Measurements from ENCODE around the gene AKAP1.

AKAP1 gene

DNA sequence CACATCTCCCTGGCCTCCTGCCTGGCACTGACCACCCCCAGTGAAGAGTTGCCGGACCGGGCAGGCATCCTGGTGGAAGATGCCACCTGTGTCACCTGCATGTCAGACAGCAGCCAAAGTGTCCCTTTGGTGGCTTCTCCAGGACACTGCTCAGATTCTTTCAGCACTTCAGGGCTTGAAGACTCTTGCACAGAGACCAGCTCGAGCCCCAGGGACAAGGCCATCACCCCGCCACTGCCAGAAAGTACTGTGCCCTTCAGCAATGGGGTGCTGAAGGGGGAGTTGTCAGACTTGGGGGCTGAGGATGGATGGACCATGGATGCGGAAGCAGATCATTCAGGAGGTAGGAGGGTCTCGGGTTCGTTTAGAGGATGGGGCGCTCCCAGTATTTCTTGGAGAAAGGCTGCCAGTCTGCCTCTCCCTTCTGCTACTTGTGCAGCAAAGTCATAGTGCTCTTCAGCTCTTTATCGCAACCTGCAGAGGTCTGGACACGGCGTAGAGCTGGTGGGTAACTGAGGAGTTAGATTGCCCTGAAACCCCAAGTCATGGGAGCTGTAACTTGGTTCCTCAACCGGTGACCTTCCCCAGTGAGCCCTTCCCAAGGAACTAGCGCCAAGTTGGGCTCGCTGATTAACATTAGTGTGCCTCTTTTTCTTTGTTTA, 21.9 kb downstream of the AKAP1 start:
- Mint-ChIP-seq H3K4me1 (peaks cover 2% of the 10 kb centered on the region), H3K4me3 (no peak overlapping the region), H3K27ac (no peak overlapping the region), H3K9me3 (no peaks in the 10 kb centered on the region), H3K36me3 (ENCODE audit: low read depth) (peaks cover 9% of the 10 kb centered on the region), H3K27me3 (no peaks in the 10 kb centered on the region)
- DNase-seq (no peak), ATAC-seq (no peak)

- no peak overlapping the region for H3K27ac Mint-ChIP-seq
- no peaks in the 10 kb centered on the region for H3K27me3 Mint-ChIP-seq
- peaks cover 13% of the 10 kb centered on the region for H3K36me3 Mint-ChIP-seq (ENCODE audit: low read depth)
These were observed 22.6 kb downstream of the AKAP1 start for GRCh38 chr17:57107498-57108101.

DNA sequence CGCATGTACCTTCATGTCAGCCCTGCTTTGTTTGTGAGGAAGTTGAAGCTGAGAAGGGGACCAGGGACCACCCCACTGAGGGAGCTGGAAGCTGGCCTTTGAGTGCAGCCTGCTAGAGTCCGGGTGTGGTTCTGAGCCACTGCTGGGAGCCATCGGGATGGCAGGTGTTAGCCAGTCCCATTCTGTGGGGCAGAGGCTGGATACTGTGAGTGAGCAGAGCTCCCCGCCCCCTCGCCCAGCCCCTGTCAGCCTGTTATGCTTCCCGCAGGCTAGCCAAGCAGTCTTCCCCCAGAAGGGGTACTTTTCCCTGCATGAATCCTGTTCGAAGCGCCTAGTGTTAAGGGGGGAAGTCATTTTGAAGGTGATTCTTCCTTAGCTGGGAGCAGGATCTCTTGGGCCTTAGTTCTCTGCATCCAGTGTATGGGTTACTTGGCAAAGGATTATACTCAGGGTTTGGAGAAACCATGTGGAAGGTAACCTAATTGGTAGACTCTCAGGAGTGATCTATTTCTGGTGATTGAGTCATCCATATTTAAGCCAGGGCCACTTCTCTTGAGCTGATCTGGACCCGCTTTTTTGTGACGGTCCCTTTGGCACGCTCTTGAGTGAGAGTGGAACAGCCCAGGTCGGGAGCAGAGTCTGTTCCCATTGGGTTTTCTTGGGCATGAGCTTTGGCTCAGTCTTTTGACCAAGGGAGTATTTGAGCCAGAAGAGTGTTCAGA, 23.8 kb downstream of the AKAP1 start:
- Mint-ChIP-seq H3K4me3 (no peak overlapping the region), H3K27me3 (no peaks in the 10 kb centered on the region), H3K4me1 (no peaks in the 10 kb centered on the region), H3K36me3 (ENCODE audit: low read depth) (peaks cover 13% of the 10 kb centered on the region), H3K9me3 (no peaks in the 10 kb centered on the region), H3K27ac (no peak overlapping the region)
- DNase-seq (no peak), ATAC-seq (no peak)

More at GRCh38 chr17:57107498-57108101, 22.6 kb downstream of the AKAP1 start:
- DNase-seq (no peak), ATAC-seq (no peak)
- Mint-ChIP-seq H3K4me1 (no peaks in the 10 kb centered on the region), H3K9me3 (no peaks in the 10 kb centered on the region), H3K4me3 (no peak overlapping the region)

GRCh38 chr17:57109393-57110151, 24.5 kb downstream of the AKAP1 start:
- Mint-ChIP-seq H3K27ac (no peak overlapping the region), H3K36me3 (ENCODE audit: low read depth) (peaks cover 19% of the 10 kb centered on the region), H3K9me3 (no peaks in the 10 kb centered on the region), H3K4me3 (no peak overlapping the region), H3K27me3 (no peaks in the 10 kb centered on the region), H3K4me1 (no peaks in the 10 kb centered on the region)
- no peak for DNase-seq
- no peak for ATAC-seq

DNA sequence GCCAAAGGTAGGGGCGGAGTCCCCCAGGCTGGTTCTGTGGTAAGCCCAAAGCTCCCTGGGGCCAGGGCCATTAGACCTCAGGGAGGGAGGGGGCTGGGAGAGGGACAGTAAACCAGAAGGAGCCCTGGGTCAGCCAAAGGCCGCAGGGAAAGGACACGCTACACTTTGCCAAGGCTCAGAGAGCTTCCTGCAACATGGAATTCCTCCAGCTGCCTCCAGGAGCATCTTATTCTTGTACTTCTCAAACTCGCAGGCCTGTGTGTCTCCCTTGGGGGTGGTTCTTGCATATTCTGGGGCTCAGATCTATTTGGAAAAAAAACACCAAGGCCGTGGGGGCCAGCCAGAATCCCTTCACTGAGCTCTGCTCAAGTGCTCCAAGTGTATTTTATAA, 25.1 kb downstream of the AKAP1 start:
- Mint-ChIP-seq H3K36me3 (ENCODE audit: low read depth) (peaks cover 21% of the 10 kb centered on the region), H3K27ac (no peak overlapping the region), H3K4me1 (no peaks in the 10 kb centered on the region), H3K4me3 (no peak overlapping the region), H3K27me3 (no peaks in the 10 kb centered on the region), H3K9me3 (no peaks in the 10 kb centered on the region)
- ATAC-seq (no peak), DNase-seq (no peak)

- no peak overlapping the region for H3K4me3 Mint-ChIP-seq
- H3K27ac Mint-ChIP-seq, result no peak overlapping the region
- H3K36me3 Mint-ChIP-seq (ENCODE audit: low read depth), result peaks cover 22% of the 10 kb centered on the region
- no peaks in the 10 kb centered on the region for H3K9me3 Mint-ChIP-seq
- H3K4me1 Mint-ChIP-seq, result no peaks in the 10 kb centered on the region
- no peak for ATAC-seq
- DNase-seq, result no peak
- no peaks in the 10 kb centered on the region for H3K27me3 Mint-ChIP-seq
These were observed 25.7 kb downstream of the AKAP1 start for GRCh38 chr17:57110579-57111325.

DNA sequence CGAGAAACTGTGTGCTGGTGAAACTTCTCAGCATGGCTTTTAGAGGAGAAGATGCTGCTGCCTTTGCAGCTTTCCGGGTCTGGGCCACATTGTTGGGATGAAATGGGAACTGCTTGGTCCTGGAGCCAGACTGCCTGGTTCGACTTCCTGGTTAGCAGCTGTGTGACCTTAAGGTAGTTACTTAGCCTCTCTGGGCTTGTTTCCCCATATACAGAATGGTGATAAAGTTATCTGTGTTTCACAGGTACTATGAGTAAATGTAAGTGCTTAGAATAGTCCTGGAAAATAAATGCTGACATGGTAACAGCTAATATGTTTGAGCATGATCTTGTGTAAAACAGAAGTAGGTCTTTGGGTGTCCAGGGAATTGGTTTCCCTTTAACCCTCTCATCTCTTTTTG, 26.3 kb downstream of the AKAP1 start:
- no peaks in the 10 kb centered on the region for H3K27me3 Mint-ChIP-seq
- H3K4me1 Mint-ChIP-seq, result no peaks in the 10 kb centered on the region
- peaks cover 25% of the 10 kb centered on the region for H3K36me3 Mint-ChIP-seq (ENCODE audit: low read depth)
- no peak overlapping the region for H3K4me3 Mint-ChIP-seq
- no peaks in the 10 kb centered on the region for H3K9me3 Mint-ChIP-seq
- ATAC-seq (no peak), DNase-seq (no peak)
- H3K27ac Mint-ChIP-seq, result no peak overlapping the region

GRCh38 chr17:57113011-57113410, 28.0 kb downstream of the AKAP1 start:
- no peaks in the 10 kb centered on the region for H3K27me3 Mint-ChIP-seq
- ATAC-seq, result no peak
- no peaks in the 10 kb centered on the region for H3K4me1 Mint-ChIP-seq

GRCh38 chr17:57113656-57114055, 28.6 kb downstream of the AKAP1 start:
- Mint-ChIP-seq H3K9me3 (no peaks in the 10 kb centered on the region), H3K27ac (no peak overlapping the region), H3K36me3 (ENCODE audit: low read depth) (peaks cover 37% of the 10 kb centered on the region), H3K27me3 (no peaks in the 10 kb centered on the region), H3K4me1 (no peaks in the 10 kb centered on the region), H3K4me3 (no peak overlapping the region)
- DNase-seq (no peak), ATAC-seq (no peak)

More at GRCh38 chr17:57113011-57113410, 28.0 kb downstream of the AKAP1 start:
- Mint-ChIP-seq H3K4me3 (no peak overlapping the region), H3K36me3 (ENCODE audit: low read depth) (peaks cover 33% of the 10 kb centered on the region), H3K9me3 (no peaks in the 10 kb centered on the region), H3K27ac (no peak overlapping the region)
- no peak for DNase-seq

- DNase-seq (peak; percentile 72), ATAC-seq (no peak)
- Mint-ChIP-seq H3K36me3 (ENCODE audit: low read depth) (peaks cover 42% of the 10 kb centered on the region), H3K4me1 (no peaks in the 10 kb centered on the region), H3K27me3 (no peaks in the 10 kb centered on the region), H3K9me3 (no peaks in the 10 kb centered on the region), H3K4me3 (no peak overlapping the region), H3K27ac (no peak overlapping the region)
These were observed 29.1 kb downstream of the AKAP1 start for GRCh38 chr17:57114085-57114673.

DNA sequence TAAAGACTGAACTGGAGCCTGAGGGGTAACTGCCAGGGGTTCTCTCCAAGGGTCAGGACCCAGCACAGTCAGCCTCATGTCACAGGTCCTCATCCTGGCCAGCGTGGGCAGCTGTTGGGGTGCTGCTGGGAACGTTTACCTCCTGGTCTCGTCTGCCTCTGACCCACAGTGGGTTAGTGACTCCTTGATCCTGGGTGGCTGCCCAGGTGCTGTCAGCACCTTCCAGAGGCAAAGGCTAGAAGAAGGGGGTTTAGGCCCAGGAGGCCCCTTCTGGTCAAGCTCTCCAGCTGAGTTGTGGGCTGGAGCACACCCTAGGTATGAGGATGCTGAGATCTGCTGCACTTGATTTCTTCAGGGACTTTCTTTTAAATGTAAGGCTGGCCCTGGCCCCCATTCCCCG, 30.3 kb downstream of the AKAP1 start:
- Mint-ChIP-seq H3K27me3 (no peaks in the 10 kb centered on the region), H3K4me3 (no peak overlapping the region), H3K9me3 (no peaks in the 10 kb centered on the region), H3K36me3 (ENCODE audit: low read depth) (peaks cover 49% of the 10 kb centered on the region), H3K4me1 (no peaks in the 10 kb centered on the region), H3K27ac (no peak overlapping the region)
- no peak for ATAC-seq
- no peak for DNase-seq

- H3K27me3 Mint-ChIP-seq, result no peaks in the 10 kb centered on the region
- no peak overlapping the region for H3K27ac Mint-ChIP-seq
- ATAC-seq (no peak), DNase-seq (no peak)
- peaks cover 53% of the 10 kb centered on the region for H3K36me3 Mint-ChIP-seq (ENCODE audit: low read depth)
- H3K4me3 Mint-ChIP-seq, result no peak overlapping the region
- H3K9me3 Mint-ChIP-seq, result no peaks in the 10 kb centered on the region
- H3K4me1 Mint-ChIP-seq, result no peaks in the 10 kb centered on the region
These were observed 30.9 kb downstream of the AKAP1 start for GRCh38 chr17:57115916-57116315.

DNA sequence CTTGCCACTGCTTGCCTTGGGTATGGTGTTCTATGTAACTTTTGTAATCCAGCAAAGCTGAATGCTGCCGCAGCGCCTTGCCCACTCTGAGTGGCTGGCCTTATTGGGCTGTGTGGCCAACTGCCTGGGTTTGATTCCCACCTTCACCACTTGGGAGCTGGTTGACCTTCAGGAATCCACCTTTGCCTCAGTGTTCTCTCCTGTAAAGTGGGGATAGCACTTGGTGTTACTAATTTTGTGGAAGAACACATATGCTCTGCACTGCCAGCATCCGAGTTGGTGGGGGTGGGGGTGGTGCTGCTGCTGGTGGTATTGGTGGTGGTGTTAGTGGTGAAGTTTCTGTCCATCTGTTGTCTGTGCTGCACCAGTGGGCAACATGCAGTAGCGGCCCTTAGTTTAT, 32.8 kb downstream of the AKAP1 start:
- Mint-ChIP-seq H3K27me3 (no peaks in the 10 kb centered on the region), H3K4me1 (no peaks in the 10 kb centered on the region), H3K36me3 (ENCODE audit: low read depth) (peaks cover 51% of the 10 kb centered on the region), H3K9me3 (no peaks in the 10 kb centered on the region), H3K4me3 (no peak overlapping the region), H3K27ac (no peak overlapping the region)
- ATAC-seq (no peak), DNase-seq (no peak)

- Mint-ChIP-seq H3K27me3 (no peaks in the 10 kb centered on the region), H3K4me3 (no peak overlapping the region), H3K27ac (no peak overlapping the region), H3K36me3 (ENCODE audit: low read depth) (peaks cover 38% of the 10 kb centered on the region), H3K9me3 (no peaks in the 10 kb centered on the region), H3K4me1 (no peaks in the 10 kb centered on the region)
- ATAC-seq (no peak), DNase-seq (no peak)
These were observed 35.8 kb downstream of the AKAP1 start for GRCh38 chr17:57120814-57121213.

Measured in activated naive CD8-positive, alpha-beta T cell treated with anti-CD3 and anti-CD28 coated beads, Interleukin-2, amount 50 U/mL, for 24 hours (primary cell).